GM12878 (cell line): ENCODE data around the gene SLAIN2. TPM values are rescaled to one million over a fixed set of nuclear protein-coding genes. Genes with fewer than 3 reads are reported as not detected.

Experiments
- ATAC-seq: fragments of 200-7000 bp; cut with Tn5 transposase; 3 replicates; pipeline ENCODE4 v1.9.1; 2020; ENCODE audit warnings: mild to moderate bottlenecking, moderate library complexity
- BruUV-seq: library from RNA; stranded (reverse); fragments of 400-500 nt; replicated peaks from 2 replicates; lab custom pipeline; 2021; lab: Mats Ljungman, UMichigan
- CTCF ChIA-PET: fragments of 300-600 bp; sonication (Branson Sonifier 250); formaldehyde crosslinking; extraction: SDS; loops from one replicate; lab custom pipeline; 2021; ENCODE audit warnings: inconsistent platforms; lab: Yijun Ruan, JAX
- POLR2A ChIA-PET: fragments of 350-600 bp; formaldehyde crosslinking; extraction: SDS; loops from one replicate; lab custom pipeline; 2021; ENCODE audit warnings: inconsistent platforms; lab: Charles Lee
- RAD21 ChIA-PET: fragments of 300-600 bp; sonication (Branson Sonifier 250); formaldehyde crosslinking; loops from one replicate; lab custom pipeline; 2023; ENCODE audit warnings: antibody characterized with exemption; ENCODE audit not compliant: unreplicated experiment; lab: Charles Lee
- SMC1A ChIA-PET: fragments of 300-600 bp; sonication (Branson Sonifier 250); formaldehyde crosslinking; loops from one replicate; lab custom pipeline; 2023; ENCODE audit not compliant: unreplicated experiment, uncharacterized antibody; lab: Charles Lee
- DNase-seq: peaks from one replicate; pipeline ENCODE4 v3.0.0-alpha.2; 2011; ENCODE audit warnings: low read depth, low spot score
- FAIRE-seq: peaks from 3 replicates; lab custom pipeline; 2011; peaks lifted over from hg19 to GRCh38; lab: Jason Lieb, UNC
- H2AFZ ChIP-seq: 2 replicates; pipeline ENCODE4 v1.6.0; 2011; ENCODE audit warnings: low read depth, low read length, control low read depth; ENCODE audit not compliant: control insufficient read depth
- H3K27ac ChIP-seq: 2 replicates; pipeline ENCODE4 v1.5.1; 2011; ENCODE audit warnings: control low read depth; ENCODE audit not compliant: control insufficient read depth, insufficient read depth
- H3K27me3 ChIP-seq, 2 experiments: replicated peaks in 1 of 2; 2 replicates each; pipeline versions ENCODE4 v1.6.0 to v1.6.1; 2011; ENCODE audit warnings: low read length in 1 of 2; ENCODE audit not compliant: control insufficient read depth in 2 of 2, insufficient read depth in 2 of 2
- H3K36me3 ChIP-seq, 2 experiments: 2 replicates each; pipeline ENCODE4 v1.5.1; 2011; ENCODE audit warnings: low read length in 1 of 2; ENCODE audit not compliant: control insufficient read depth in 2 of 2, insufficient read depth in 2 of 2
- H3K4me1 ChIP-seq: 2 replicates; pipeline ENCODE4 v1.6.1; 2011; ENCODE audit warnings: mild to moderate bottlenecking, low read length, moderate library complexity, mixed read lengths; ENCODE audit not compliant: control insufficient read depth, insufficient read depth
- H3K4me2 ChIP-seq: 2 replicates; pipeline ENCODE4 v1.6.0; 2011; ENCODE audit warnings: control low read depth; ENCODE audit not compliant: control insufficient read depth, insufficient read depth
- H3K4me3 ChIP-seq: fragments of 200-600 bp; sonication (generic); 2 replicates; pipeline ENCODE4 v1.5.1; 2016
- H3K79me2 ChIP-seq: 2 replicates; pipeline ENCODE4 v1.6.0; 2011; ENCODE audit warnings: low read length; ENCODE audit not compliant: control insufficient read depth, insufficient read depth
- H3K9ac ChIP-seq: 2 replicates; pipeline ENCODE4 v1.8.0; 2011; ENCODE audit warnings: low read length, control low read depth, mixed read lengths; ENCODE audit not compliant: control insufficient read depth, insufficient read depth
- H3K9me3 ChIP-seq: replicated peaks from 3 replicates; pipeline ENCODE4 v1.5.1; 2011; ENCODE audit warnings: mild to moderate bottlenecking, low read length; ENCODE audit not compliant: control insufficient read depth, insufficient read depth
- H4K20me1 ChIP-seq: 2 replicates; pipeline ENCODE4 v1.6.0; 2011; ENCODE audit not compliant: control insufficient read depth, insufficient read depth
- CHD4 ChIP-seq: fragments of 200-600 bp; sonication (generic); IDR thresholded peaks from 2 replicates; pipeline ENCODE4 v1.6.1; 2016; ENCODE audit warnings: mild to moderate bottlenecking
- CREB1 ChIP-seq: IDR thresholded peaks from 2 replicates; pipeline ENCODE4 v1.6.1; 2012; ENCODE audit warnings: low read depth, mild to moderate bottlenecking, inconsistent platforms
- EP300 ChIP-seq, 2 experiments: fragments of 150-350 bp in 1 of 2; IDR thresholded peaks; 2 replicates each; pipeline ENCODE4 v1.6.1; 2011 to 2012; ENCODE audit warnings: low read depth in 2 of 2, low read length in 2 of 2, borderline replicate concordance in 1 of 2, improper control_type of control experiment in 1 of 2, inconsistent platforms in 1 of 2; ENCODE audit not compliant: control insufficient read depth in 1 of 2
- EZH2 ChIP-seq: IDR thresholded peaks from 2 replicates; pipeline ENCODE4 v1.6.1; 2012; ENCODE audit warnings: low read depth, mild to moderate bottlenecking, control low read depth, inconsistent platforms, low read length, borderline replicate concordance; ENCODE audit not compliant: control insufficient read depth
- FOXM1 ChIP-seq: IDR thresholded peaks from 2 replicates; pipeline ENCODE4 v1.6.1; 2012; ENCODE audit warnings: low read depth, mild to moderate bottlenecking, inconsistent platforms, low read length, moderate library complexity
- HCFC1 ChIP-seq: fragments of 150-350 bp; IDR thresholded peaks from 2 replicates; pipeline ENCODE4 v1.6.1; 2014; ENCODE audit warnings: low read length
- HDAC2 ChIP-seq: fragments of 200-600 bp; sonication (generic); IDR thresholded peaks from 2 replicates; pipeline ENCODE4 v1.6.1; 2017
- IRF5 ChIP-seq: fragments of 450-650 bp; IDR thresholded peaks from 2 replicates; pipeline ENCODE4 v1.6.1; 2017; ENCODE audit warnings: borderline replicate concordance
- KDM1A ChIP-seq: fragments of 200-600 bp; sonication (generic); IDR thresholded peaks from 2 replicates; pipeline ENCODE4 v1.6.1; 2016; ENCODE audit warnings: borderline replicate concordance
- NFXL1 ChIP-seq: fragments of 450-650 bp; IDR thresholded peaks from 2 replicates; pipeline ENCODE4 v1.6.1; 2017; ENCODE audit warnings: antibody characterized with exemption, mild to moderate bottlenecking, borderline replicate concordance
- NFYB ChIP-seq: IDR thresholded peaks from 2 replicates; pipeline ENCODE4 v1.6.1; 2011; ENCODE audit warnings: low read depth, mild to moderate bottlenecking, low read length, improper control_type of control experiment, moderate library complexity; ENCODE audit not compliant: insufficient read depth
- PAX5 ChIP-seq: IDR thresholded peaks from 2 replicates; pipeline ENCODE4 v1.6.1; 2011; ENCODE audit warnings: low read depth, low read length, borderline replicate concordance
- RUNX3 ChIP-seq: IDR thresholded peaks from 2 replicates; pipeline ENCODE4 v1.6.1; 2012; ENCODE audit warnings: low read length, inconsistent platforms
- WGBS: methylation state at CpG from one replicate; pipeline ENCODE4 v1.1.6; 2016; ENCODE audit warnings: low lambda C conversion rate; ENCODE audit not compliant: insufficient replicate concordance, insufficient coverage; ENCODE audit errors: missing lambda C conversion rate; 5-methylcytosine and 5-hydroxymethylcytosine counted together
- in situ Hi-C: fragments of 300-500 bp; cut with MboI; formaldehyde crosslinking; loops from 9 replicates; pipeline ENCODE4 v1.14.3; 2018; ENCODE audit warnings: mixed read lengths
- intact Hi-C: fragments of 100-400 bp; cut with micrococcal nuclease; formaldehyde crosslinking; loops from one replicate; pipeline ENCODE4 v1.14.2; 2022; ENCODE audit not compliant: unreplicated experiment
- polyA plus RNA-seq, 11 experiments: library from polyadenylated mRNA; depleted of rRNA in 4 of 11; unstranded in 6 of 11; stranded (reverse) in 5 of 11; fragments of >200 nt; fragmentation: Nextera tagmentation in 4 of 11; fragmentation: Illumina TruSeq in 1 of 11; extraction: Ambion mirVana in 4 of 11; extraction: Trizol in 1 of 11; gene quantifications; 1 replicate in 1 of 11; 2 replicates in 10 of 11; pipeline versions ENCODE4 v1.2.1 to v1.2.3, GENCODE V29; 2011 to 2016; ENCODE audit warnings: inconsistent platforms in 2 of 11, missing spikeins in 2 of 11, low read depth in 1 of 11
- total RNA-seq, 4 experiments: library from RNA; depleted of rRNA in 3 of 4; stranded (reverse); fragments of >200 nt in 3 of 4; fragmentation: Illumina TruSeq in 1 of 4; extraction: Trizol in 1 of 4; gene quantifications; 2 replicates each; pipeline versions ENCODE4 v1.2.1 to v1.2.3, GENCODE V29; 2013 to 2021
- TF ChIP-seq, protein P1 (sequence below): IDR thresholded peaks from 2 replicates; pipeline ENCODE4 v1.6.1; 2011; ENCODE audit warnings: low read depth, mild to moderate bottlenecking, low read length, moderate library complexity, borderline replicate concordance; ENCODE audit errors: extremely low read depth

Gene SLAIN2
- total and polyA plus RNA-seq, 10 of the 15 experiments (the other 5 are each of a cell fraction or from before 2014, with no cell fraction given) = 4.3 to 96.6 (median 25.4) TPM

- in situ Hi-C loops (no loop called here), intact Hi-C loops (no loop called here)
- SMC1A ChIA-PET = no interaction called here
Observed at GRCh38 chr4:48331577-48332330, 9.6 kb upstream of the SLAIN2 start.

DNA sequence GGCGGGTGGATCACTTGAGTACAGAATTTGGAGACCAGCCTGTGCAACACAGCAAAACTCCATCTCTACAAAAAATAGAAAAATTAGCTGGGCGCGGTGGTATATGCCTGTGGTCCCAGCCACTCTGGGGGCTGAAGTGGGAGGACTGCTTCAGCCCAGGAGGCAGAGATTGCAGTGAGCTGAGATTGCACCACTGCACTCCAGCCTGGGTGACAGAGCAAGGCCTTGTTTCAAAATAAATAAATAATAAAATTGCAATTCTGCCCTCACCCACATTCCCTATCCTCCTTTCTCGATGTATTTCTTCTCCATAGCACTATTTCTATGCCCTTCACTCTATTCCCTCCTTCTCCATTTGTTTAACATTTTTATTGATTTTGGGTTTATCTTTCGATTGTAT lies 8.7 kb upstream of the SLAIN2 start:
- POLR2A ChIA-PET = no interaction called here
- no peak overlapping the region for H2AFZ ChIP-seq
- RAD21 ChIA-PET = no interaction called here
- H3K27ac ChIP-seq = no peak overlapping the region
- H3K36me3 ChIP-seq = no peaks in the 10 kb centered on the region
- H3K27me3 ChIP-seq = no peaks in the 10 kb centered on the region
- H3K4me1 ChIP-seq = no peaks in the 10 kb centered on the region
- SMC1A ChIA-PET = interaction anchor here (1.5 kb wide), 1 partner anchor 15 kb away, joined by 3 read pairs; no protein-coding TSS in a partner anchor
- H4K20me1 ChIP-seq = no peaks in the 10 kb centered on the region
- ATAC-seq (no peak), DNase-seq (no peak), FAIRE-seq (no peak)
- H3K4me2 ChIP-seq = no peak overlapping the region
- intact Hi-C loops = no loop called here
- H3K9me3 ChIP-seq = no peaks in the 10 kb centered on the region
- TF ChIP-seq, protein P1, sequence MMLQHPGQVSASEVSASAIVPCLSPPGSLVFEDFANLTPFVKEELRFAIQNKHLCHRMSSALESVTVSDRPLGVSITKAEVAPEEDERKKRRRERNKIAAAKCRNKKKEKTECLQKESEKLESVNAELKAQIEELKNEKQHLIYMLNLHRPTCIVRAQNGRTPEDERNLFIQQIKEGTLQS = no peak
- TF ChIP-seq NFXL1 = no peak
- TF ChIP-seq EP300 (IDR thresholded peaks at IDR 0.05; ENCODE audit: borderline replicate concordance in 1 of 2, control insufficient read depth in 1 of 2, low read depth in 2 of 2, low read length in 2 of 2) = no peak
- no peak for TF ChIP-seq FOXM1
- no peak for TF ChIP-seq HDAC2
- TF ChIP-seq IRF5 = no peak
- no peak for TF ChIP-seq HCFC1
- no peak for TF ChIP-seq PAX5
- no peak for TF ChIP-seq RUNX3
- no peak for TF ChIP-seq NFYB
- no peak for TF ChIP-seq KDM1A
- no peak for TF ChIP-seq CHD4
- H3K79me2 ChIP-seq = no peaks in the 10 kb centered on the region
- 68% methylated on average over 5 of the region's 5 CpGs for WGBS
- no peak overlapping the region for H3K9ac ChIP-seq
- CTCF ChIA-PET = no interaction called here
- BruUV-seq = no TSS peak
- in situ Hi-C loops = no loop called here
- H3K4me3 ChIP-seq = no peak overlapping the region

More at GRCh38 chr4:48331577-48332330, 9.6 kb upstream of the SLAIN2 start:
- ChIA-PET POLR2A (no interaction called here), RAD21 (no interaction called here), CTCF (interaction anchor here (0.6 kb wide), 1 partner anchor 25 kb away, joined by 3 read pairs; no protein-coding TSS in a partner anchor)
- ATAC-seq (no peak), DNase-seq (no peak), FAIRE-seq (no peak)
- no peak overlapping the region for H3K9ac ChIP-seq
- no peaks in the 10 kb centered on the region for H4K20me1 ChIP-seq
- H3K36me3 ChIP-seq = no peaks in the 10 kb centered on the region
- TF ChIP-seq EZH2 = no peak
- no peak for TF ChIP-seq CREB1
- no peak overlapping the region for H2AFZ ChIP-seq
- no peaks in the 10 kb centered on the region for H3K4me1 ChIP-seq
- no peak overlapping the region for H3K27ac ChIP-seq
- no peaks in the 10 kb centered on the region for H3K9me3 ChIP-seq
- no peak overlapping the region for H3K4me2 ChIP-seq
- 71% methylated on average over 9 of the region's 9 CpGs for WGBS
- H3K4me3 ChIP-seq = no peak overlapping the region
- H3K27me3 ChIP-seq = no peaks in the 10 kb centered on the region
- no peaks in the 10 kb centered on the region for H3K79me2 ChIP-seq
- no TSS peak for BruUV-seq
